ENCODE data around the gene LRMDA.

Gene LRMDA

GRCh38 chr10:75542084-75542483, 110.7 kb downstream of the LRMDA start:
- no peak for DNase-seq (ENCODE audit: low spot score)

- DNase-seq (ENCODE audit: low spot score) = no peak
These were observed 111.5 kb downstream of the LRMDA start for GRCh38 chr10:75542906-75543305.

DNA sequence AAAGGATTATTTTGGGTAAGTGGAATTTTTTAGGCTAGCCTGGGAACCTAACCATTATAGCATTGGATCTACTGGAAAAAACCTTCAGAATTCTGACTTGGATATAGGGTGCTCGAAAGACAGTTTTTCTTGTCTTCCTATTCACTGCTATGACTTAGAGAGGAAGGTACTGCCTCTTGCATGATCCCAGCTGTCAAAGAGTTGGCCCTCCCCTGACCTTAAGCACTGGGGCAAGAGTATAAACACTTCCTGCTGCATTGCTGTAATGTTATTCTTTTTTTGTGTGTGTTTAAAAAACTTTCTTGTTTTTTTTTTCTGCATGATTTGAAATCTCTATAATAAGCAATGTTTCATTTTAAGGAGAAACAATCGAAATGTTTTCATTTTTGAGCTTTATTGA, 113.0 kb downstream of the LRMDA start:
- no peak for DNase-seq (ENCODE audit: low spot score)

DNA sequence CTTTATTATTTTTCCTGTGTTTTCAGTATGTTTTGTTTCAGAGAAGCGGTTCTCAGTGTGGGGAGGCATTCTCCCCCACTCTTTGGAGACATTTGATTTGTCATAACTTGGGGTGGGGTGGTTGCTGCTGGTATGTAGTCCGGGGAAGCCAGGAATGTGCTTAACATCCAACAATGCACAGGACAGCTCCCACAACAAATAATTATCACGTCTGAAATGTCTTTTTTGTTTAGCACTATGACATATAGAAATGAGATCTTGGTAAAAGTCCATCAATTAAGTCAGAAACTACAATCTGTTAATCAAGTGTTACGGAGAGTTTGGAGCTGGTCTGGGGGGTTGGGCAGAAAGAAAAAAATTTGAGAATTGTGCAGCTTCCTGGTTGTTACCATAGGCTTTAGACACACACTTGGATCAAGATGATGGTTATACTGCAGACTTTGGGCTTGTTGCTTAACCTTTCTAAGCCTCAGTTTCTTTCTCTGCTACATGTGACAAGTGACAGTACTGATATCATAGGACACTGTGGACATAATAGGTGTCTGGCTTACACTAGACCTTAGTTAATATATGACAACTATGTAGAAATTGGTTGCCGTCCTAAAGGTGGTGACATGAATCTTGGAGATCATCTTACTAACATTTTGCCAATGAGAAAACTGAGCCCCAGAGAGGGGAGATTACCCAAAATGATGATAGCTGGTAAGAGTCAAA, 113.7 kb downstream of the LRMDA start:
- DNase-seq (ENCODE audit: low spot score) = no peak

DNA sequence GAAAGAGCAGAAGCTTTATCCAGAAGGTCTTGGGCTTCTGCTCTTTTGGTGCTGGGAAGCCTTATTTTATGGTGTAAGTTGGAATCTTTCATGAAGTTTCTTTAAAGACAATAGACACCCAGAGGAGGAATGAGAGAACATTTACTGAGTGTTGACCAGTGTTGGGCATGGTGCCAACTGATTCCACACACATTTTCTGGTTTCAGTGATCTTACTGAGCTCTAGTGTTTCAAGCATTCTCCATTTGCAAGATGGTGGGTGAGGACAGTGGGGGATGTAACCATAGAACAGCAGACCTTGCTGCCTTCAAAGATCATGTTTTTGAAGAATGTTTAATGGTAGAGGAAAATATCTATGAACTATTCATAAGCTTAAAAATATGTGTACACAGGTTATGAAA, 114.6 kb downstream of the LRMDA start:
- no peak for DNase-seq (ENCODE audit: low spot score)

DNA sequence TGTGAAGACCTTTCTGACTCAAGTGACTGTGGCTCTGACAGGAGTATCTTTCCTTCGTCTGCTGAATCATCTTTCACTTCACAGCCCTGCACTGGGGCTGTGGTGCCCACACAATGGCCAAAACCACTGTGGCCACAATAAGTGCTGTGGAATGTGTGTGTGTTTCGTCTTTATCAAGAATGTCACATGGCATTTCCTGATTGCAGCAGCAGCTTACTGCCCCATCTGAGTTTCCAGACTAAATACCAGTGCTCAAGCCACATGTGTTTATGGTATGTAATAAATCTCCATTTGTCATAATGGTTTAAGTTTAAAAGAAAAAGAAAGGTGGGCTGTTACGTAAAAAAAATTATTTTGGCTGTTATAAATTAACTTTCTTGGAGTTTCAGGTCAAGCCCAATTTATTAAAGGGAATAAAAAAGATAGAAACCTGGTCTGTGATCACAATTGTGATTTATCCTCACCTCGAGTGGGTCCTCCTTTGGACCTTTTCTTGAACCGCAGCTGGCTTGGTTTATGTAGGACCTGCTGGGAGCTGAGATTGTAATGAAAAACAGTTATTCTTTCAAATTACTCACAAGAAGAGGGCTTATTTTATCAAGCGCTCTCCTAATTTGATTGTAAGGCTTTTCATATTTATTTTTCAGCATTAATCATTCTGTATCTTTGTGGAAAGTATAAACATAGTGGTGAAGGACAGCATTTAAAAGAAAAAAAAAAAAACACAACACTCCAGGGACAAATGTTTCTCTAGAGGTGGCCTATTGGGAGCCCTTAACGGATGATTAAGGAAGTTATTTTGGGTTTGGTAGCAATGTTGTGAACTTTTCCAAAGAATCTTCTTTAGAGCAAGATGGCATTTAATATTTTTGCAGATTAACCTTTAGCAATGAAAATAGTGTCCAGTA, 116.2 kb downstream of the LRMDA start:
- peak; percentile 87 for DNase-seq (ENCODE audit: low spot score)

DNA sequence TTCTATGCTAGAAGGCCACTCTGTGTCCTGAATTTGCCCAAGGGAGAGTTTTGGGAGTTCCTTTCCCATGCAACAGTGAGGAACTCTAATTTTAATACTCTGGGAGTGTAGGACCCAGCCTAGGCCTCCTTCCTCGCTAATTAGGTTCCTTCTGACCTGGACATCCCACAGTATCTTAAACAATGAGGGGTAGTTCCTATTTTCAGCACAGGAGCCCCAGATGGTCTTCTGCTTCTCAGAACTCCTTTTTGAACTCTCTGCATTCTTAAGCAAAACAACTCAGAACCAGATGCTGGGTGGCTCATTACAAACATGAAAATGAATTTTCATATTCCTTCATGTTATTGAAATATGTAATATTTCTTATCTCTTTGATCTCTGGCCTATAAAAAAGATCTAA, 116.9 kb downstream of the LRMDA start:
- no peak for DNase-seq (ENCODE audit: low spot score)

GRCh38 chr10:75550191-75550590, 118.8 kb downstream of the LRMDA start:
- no peak for DNase-seq (ENCODE audit: low spot score)

DNA sequence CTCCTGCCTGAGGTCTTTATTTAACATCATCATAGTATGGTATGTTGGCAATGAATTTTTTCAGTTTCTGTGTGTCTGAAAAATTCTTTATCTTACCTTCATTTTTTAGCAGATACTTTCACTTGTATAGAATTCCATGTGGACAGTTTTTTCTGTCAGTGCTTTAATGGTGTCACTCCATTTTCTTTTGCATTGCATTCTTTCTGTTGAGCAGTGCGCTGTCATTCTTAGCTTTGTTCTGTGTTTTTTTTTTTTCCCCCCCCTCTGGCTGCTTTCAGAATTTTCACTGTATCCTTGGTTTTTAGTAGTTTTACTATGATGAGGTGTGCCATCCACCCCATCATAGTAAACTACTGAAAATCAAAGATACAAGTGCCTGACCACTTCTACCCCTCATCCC, 120.7 kb downstream of the LRMDA start:
- DNase-seq (ENCODE audit: low spot score) = no peak

GRCh38 chr10:75553550-75553949, 122.1 kb downstream of the LRMDA start:
- DNase-seq (ENCODE audit: low spot score) = no peak

DNA sequence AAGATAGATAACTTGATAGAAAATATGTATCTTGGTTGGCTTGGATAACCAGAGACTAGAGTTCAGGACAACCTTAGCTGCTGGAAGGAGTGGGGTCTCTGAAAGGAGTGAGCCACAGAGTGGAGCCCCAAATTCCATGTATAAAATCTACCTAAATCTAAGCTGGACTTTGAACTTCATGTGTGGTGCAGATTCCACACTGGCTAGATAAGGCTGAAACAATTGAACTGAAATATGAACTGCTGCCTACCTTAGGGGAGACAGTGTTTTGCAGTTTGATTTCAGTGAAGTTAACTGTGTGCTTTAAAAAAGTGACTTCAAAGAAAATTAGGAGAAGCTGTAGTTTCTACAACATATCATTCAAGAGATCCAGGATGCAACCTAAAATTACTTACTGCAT, 123.9 kb downstream of the LRMDA start:
- no peak for DNase-seq (ENCODE audit: low spot score)

DNA sequence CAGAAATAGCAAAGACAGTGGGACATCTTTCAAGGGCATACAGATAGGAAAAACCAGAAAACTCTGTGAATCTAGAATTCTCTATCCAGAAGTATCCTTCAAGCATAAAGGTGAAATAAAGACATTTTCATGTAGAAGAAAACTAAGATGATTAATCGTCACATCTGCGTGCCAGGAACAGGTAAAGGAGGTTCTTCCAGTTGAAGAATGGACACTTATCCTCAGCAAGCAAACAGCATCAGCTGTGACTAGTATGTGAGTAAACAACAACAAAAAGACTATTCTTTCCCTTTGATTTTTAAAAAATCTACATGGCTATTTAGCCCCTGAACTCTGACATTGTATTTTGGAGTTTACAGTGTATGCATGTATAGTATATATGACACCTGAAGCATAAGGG, 124.9 kb downstream of the LRMDA start:
- no peak for DNase-seq (ENCODE audit: low spot score)

DNA sequence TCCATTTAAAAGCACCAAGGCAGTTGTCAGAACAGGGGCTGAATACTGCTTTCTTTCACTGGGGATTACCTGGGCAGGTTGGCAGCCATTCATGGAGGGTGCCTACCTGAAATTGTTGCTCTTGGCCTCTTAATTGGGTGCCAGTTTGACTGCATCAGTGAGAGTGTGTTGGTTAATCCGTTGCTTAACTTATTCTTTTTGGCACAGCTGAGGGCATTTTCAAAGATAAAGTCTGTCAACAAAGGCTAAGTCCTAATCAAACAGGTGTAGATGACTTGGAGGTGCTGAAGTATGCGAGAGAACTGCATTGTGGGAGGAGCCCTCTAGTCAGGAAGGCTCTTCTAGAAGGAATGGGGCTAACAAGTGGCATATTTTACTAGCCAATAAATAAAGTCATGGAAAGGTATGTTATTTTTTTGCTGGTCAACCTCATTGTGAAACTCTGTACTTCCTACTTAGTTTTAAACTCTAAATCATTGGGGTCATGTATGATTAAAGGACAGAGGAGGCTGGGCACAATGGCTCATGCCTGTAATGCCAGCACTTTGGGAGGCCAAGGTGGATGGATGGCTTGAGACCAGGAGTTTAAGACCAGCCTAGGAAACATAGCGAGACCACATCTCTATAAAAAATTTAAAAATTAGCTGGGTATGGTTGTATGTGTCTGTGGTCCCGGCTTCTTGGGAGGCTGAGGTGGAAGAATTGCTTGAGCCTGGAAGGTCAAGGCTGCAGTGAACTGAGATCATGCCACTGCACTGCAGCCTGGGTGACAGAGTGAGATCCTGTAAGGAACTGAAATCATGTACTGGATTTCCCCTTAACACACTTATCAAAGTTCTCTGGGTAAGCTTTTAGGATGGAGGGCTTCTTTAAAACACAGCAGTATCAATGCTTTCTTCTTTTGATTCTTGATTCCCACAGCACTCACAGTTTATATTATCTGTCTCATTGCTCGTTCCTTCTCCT, 134.1 kb downstream of the LRMDA start:
- no peak for DNase-seq (ENCODE audit: low spot score)

DNA sequence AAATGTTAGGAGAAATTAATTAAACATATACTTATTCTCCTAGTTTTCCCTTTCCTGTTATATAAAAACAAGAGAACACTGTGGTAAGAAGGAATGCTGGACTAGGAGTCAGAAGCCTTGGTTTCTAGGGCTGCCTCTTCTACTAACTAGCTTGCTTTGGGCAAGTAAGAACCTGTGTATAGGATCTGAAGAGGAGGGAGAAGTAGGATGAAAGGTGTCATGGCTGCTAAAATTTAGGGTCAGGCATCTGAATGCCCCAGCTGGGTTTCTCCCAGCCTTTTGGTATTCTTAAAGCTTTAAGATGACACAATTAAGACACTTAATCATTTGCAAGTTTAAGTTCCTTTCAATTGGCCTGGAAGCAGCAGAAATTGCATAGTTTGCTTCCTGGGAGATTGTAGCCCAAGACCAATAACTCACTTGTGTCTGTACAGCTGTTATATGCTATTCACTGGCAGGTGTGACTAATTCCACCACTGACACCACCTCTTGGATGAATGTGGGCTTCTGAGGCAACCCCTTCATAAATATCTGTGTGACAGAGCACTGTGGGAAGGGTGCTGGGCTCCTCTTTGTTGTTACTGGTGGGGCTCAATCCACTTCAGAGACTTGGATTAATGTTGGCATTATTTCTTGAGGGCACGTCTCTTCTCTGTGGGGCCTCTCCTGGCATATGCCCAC, 137.2 kb downstream of the LRMDA start:
- peak; percentile 37 for DNase-seq (ENCODE audit: low spot score)

DNA sequence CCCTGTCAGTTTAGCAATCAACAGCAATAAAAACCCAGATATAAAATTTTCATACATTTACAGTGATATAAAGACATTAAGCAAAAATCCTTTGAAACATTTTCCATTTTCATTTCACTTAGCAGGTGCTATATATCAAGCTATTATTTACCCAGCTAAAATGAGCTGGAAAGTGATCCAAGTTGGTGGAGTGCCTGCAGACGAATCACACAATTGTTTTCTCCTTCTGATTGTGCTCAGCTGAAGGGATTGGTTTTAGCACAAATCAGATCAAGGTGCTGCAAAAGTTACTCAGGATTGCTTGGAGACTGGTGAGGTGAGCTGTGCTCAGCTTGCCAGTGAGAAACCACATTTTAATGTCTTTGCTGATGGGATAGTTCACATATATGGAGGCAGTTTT, 138.1 kb downstream of the LRMDA start:
- no peak for DNase-seq (ENCODE audit: low spot score)

- no peak for DNase-seq (ENCODE audit: low spot score)
These were observed 141.1 kb downstream of the LRMDA start for GRCh38 chr10:75572478-75572877.

GRCh38 chr10:75575940-75576339, 144.5 kb downstream of the LRMDA start:
- no peak for DNase-seq (ENCODE audit: low spot score)

- DNase-seq (ENCODE audit: low spot score) = no peak
These were observed 150.7 kb downstream of the LRMDA start for GRCh38 chr10:75582102-75582501.

- no peak for DNase-seq (ENCODE audit: low spot score)
These were observed 153.9 kb downstream of the LRMDA start for GRCh38 chr10:75585294-75585693.

DNA sequence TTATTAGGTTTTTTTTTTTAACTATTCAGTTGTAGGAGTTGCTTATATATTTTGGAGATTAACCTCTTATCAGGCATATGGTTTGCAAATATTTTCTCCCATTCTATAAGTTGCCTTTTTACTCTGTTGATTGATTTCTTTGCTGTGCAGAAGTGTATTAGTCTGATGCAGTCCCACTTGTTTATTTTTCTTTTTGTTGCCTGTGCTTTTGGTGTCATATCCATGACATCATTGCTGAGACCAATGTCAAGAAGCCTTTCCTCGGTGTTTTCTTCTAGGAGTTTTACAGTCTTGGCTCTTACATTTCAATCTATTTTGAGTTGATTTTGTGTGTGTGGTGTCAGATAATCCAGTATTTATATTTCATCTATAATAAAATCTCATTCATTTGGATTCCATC, 155.4 kb downstream of the LRMDA start:
- no peak for DNase-seq (ENCODE audit: low spot score)

DNA sequence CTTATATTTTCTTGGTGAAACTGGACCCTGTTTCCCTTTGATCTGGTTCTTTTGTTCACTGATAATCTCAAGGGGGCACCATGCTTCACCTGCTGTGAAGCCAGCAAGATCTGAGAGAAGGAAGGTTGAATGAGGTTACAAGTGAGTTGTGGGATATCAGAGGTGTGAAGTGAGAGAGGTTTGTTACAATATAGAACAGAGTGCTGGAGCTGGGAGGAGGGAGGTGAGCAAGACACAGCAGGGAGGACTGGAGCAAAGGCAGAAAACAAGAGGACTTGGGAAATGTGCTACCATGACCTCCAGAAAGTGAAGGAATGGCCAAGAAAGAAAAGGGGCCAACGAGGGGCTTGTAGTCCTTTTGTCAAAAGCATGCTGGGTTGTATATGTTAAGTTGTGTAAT, 156.6 kb downstream of the LRMDA start:
- DNase-seq (ENCODE audit: low spot score) = no peak

All from SW480 (cell line).